MV-4-11 (cell line): Measurements from ENCODE around the gene OLFM4.
"Not testable (repeated sequence)": the region's sequence is repeated elsewhere in the genome, so short reads cannot be mapped to it uniquely, and the experiment has no call there.

Experiments
- DNase-seq: peaks from one replicate; lab custom pipeline; 2025; lab: John Stamatoyannopoulos, UW

OLFM4 gene

GRCh38 chr13:53028637-53029203 is at the start of gene OLFM4:
Gene OLFM4, plus strand, starts transcription at chr13:53028813. Its CDS starts 24 bp downstream, at chr13:53028837.
- no peak for DNase-seq

GRCh38 chr13:52978989-52979388 is 49.6 kb upstream of the OLFM4 start:
- no peak for DNase-seq

GRCh38 chr13:52980695-52981094 is 47.9 kb upstream of the OLFM4 start:
- no peak for DNase-seq

GRCh38 chr13:52983836-52984235 is 44.8 kb upstream of the OLFM4 start:
- DNase-seq = no peak

GRCh38 chr13:52984881-52985363 is 43.7 kb upstream of the OLFM4 start:
- DNase-seq = no peak

- DNase-seq = no peak
These were observed 37.1 kb upstream of the OLFM4 start for GRCh38 chr13:52991344-52992020.

GRCh38 chr13:52992110-52992509 is 36.5 kb upstream of the OLFM4 start:
- no peak for DNase-seq

GRCh38 chr13:52994051-52994450 is 34.6 kb upstream of the OLFM4 start:
- no peak for DNase-seq

- DNase-seq = no peak
These were observed 33.7 kb upstream of the OLFM4 start for GRCh38 chr13:52994865-52995264.

GRCh38 chr13:52995946-52996345 is 32.7 kb upstream of the OLFM4 start:
- no peak for DNase-seq

GRCh38 chr13:52997951-52998876 is 30.4 kb upstream of the OLFM4 start:
- DNase-seq = no peak

- DNase-seq = no peak
These were observed 29.4 kb upstream of the OLFM4 start for GRCh38 chr13:52999093-52999696.

- no peak for DNase-seq
These were observed 27.0 kb upstream of the OLFM4 start for GRCh38 chr13:53001444-53002225.

GRCh38 chr13:53004573-53004972 is 24.0 kb upstream of the OLFM4 start:
- DNase-seq = no peak

- no peak for DNase-seq
These were observed 23.0 kb upstream of the OLFM4 start for GRCh38 chr13:53005626-53006025.

GRCh38 chr13:53007872-53008271 is 20.7 kb upstream of the OLFM4 start:
- no peak for DNase-seq

- DNase-seq = no peak
These were observed 18.1 kb upstream of the OLFM4 start for GRCh38 chr13:53010374-53011105.

GRCh38 chr13:53012707-53013106 is 15.9 kb upstream of the OLFM4 start:
- DNase-seq = peak; percentile 36

- no peak for DNase-seq
These were observed 15.5 kb upstream of the OLFM4 start for GRCh38 chr13:53013113-53013512.

- DNase-seq = not testable (repeated sequence)
These were observed 14.6 kb upstream of the OLFM4 start for GRCh38 chr13:53014018-53014417.
